Mesendoderm (in vitro differentiated cells): ENCODE measurements around the gene TTC34.
"Not testable (repeated sequence)": the region's sequence is repeated elsewhere in the genome, so short reads cannot be mapped to it uniquely, and the experiment has no call there.

Experiments
- DNase-seq: peaks from one replicate; pipeline ENCODE4 v3.0.0; 2013
- H2AK5ac ChIP-seq: 2 replicates; pipeline ENCODE4 v1.6.1; 2013; ENCODE audit warnings: low read length, inconsistent platforms
- H2BK120ac ChIP-seq: 2 replicates; pipeline ENCODE4 v1.6.1; 2013; ENCODE audit warnings: low read depth, mild to moderate bottlenecking, low read length, moderate library complexity, mixed read lengths
- H2BK15ac ChIP-seq: replicated peaks from 2 replicates; pipeline ENCODE4 v1.6.1; 2013; ENCODE audit warnings: low read depth, mild to moderate bottlenecking, moderate library complexity
- H2BK5ac ChIP-seq: 2 replicates; pipeline ENCODE4 v1.6.1; 2013; ENCODE audit warnings: low read length, inconsistent platforms
- H3K18ac ChIP-seq: 2 replicates; pipeline ENCODE4 v1.6.1; 2013; ENCODE audit warnings: mild to moderate bottlenecking, low read length, mixed read lengths
- H3K23ac ChIP-seq: one replicate; pipeline ENCODE4 v1.6.1; 2013; ENCODE audit warnings: low read length
- H3K27ac ChIP-seq: 2 replicates; pipeline ENCODE4 v1.5.1; 2013; ENCODE audit warnings: low read depth, mild to moderate bottlenecking, inconsistent platforms, low read length, moderate library complexity
- H3K27me3 ChIP-seq: 2 replicates; pipeline ENCODE4 v1.6.1; 2013; ENCODE audit warnings: low read length, control low read depth, mild to moderate bottlenecking, inconsistent platforms; ENCODE audit not compliant: insufficient read depth, poor library complexity
- H3K36me3 ChIP-seq: 2 replicates; pipeline ENCODE4 v1.6.1; 2013; ENCODE audit warnings: low read length, inconsistent platforms; ENCODE audit not compliant: control insufficient read depth, insufficient read depth
- H3K4ac ChIP-seq: one replicate; pipeline ENCODE4 v1.6.1; 2013; ENCODE audit warnings: low read depth, mild to moderate bottlenecking, low read length, moderate library complexity
- H3K4me1 ChIP-seq: 2 replicates; pipeline ENCODE4 v1.6.1; 2013; ENCODE audit warnings: low read depth, low read length, inconsistent platforms; ENCODE audit not compliant: control insufficient read depth
- H3K4me2 ChIP-seq: 2 replicates; pipeline ENCODE4 v1.6.1; 2013; ENCODE audit warnings: low read length
- H3K4me3 ChIP-seq: 2 replicates; pipeline ENCODE4 v1.5.1; 2013; ENCODE audit warnings: mild to moderate bottlenecking, low read length
- H3K56ac ChIP-seq: one replicate; pipeline ENCODE4 v1.6.1; 2013; ENCODE audit warnings: low read length
- H3K79me1 ChIP-seq: 2 replicates; pipeline ENCODE4 v1.6.1; 2013; ENCODE audit warnings: low read length, inconsistent platforms
- H3K79me2 ChIP-seq: 2 replicates; pipeline ENCODE4 v1.6.1; 2013; ENCODE audit warnings: mild to moderate bottlenecking, low read length; ENCODE audit not compliant: control insufficient read depth, insufficient read depth
- H3K9ac ChIP-seq: 2 replicates; pipeline ENCODE4 v1.6.1; 2013; ENCODE audit warnings: low read length, inconsistent platforms
- H4K5ac ChIP-seq: one replicate; pipeline ENCODE4 v1.6.1; 2013; ENCODE audit warnings: low read length
- H4K8ac ChIP-seq: one replicate; pipeline ENCODE4 v1.6.1; 2013; ENCODE audit warnings: low read depth, mild to moderate bottlenecking, control low read depth, low read length, moderate library complexity
- WGBS: extraction: QIAGEN DNeasy Blood & Tissue Kit; methylation state at CpG from one replicate; pipeline ENCODE4 v1.1.7; 2013; ENCODE audit warnings: low lambda C conversion rate, missing lambda C conversion rate; ENCODE audit not compliant: insufficient coverage; ENCODE audit errors: extremely low coverage; 5-methylcytosine and 5-hydroxymethylcytosine counted together

Gene TTC34

GRCh38 chr1:2752503-2752902, 49.0 kb downstream of the TTC34 start:
- H2BK5ac ChIP-seq, H3K18ac ChIP-seq, H3K79me2 ChIP-seq, H3K27ac ChIP-seq, H3K9ac ChIP-seq, H3K79me1 ChIP-seq, H2AK5ac ChIP-seq, H3K4ac ChIP-seq, H2BK120ac ChIP-seq, H3K4me3 ChIP-seq, H3K4me2 ChIP-seq, H4K8ac ChIP-seq, H2BK15ac ChIP-seq, H3K23ac ChIP-seq, H4K5ac ChIP-seq, DNase-seq, H3K4me1 ChIP-seq, H3K36me3 ChIP-seq, H3K27me3 ChIP-seq, H3K56ac ChIP-seq: not testable (repeated sequence)
- WGBS = no CpG with 5 or more reads among the region's 8 CpGs

GRCh38 chr1:2751866-2752265, 49.6 kb downstream of the TTC34 start:
- not testable (repeated sequence) for H2BK5ac ChIP-seq, DNase-seq, H3K4ac ChIP-seq, H3K4me1 ChIP-seq, H2AK5ac ChIP-seq, H3K9ac ChIP-seq, H3K79me1 ChIP-seq, H2BK120ac ChIP-seq, H3K23ac ChIP-seq, H3K4me2 ChIP-seq, H3K36me3 ChIP-seq, H3K18ac ChIP-seq, H3K27me3 ChIP-seq, H3K4me3 ChIP-seq, H2BK15ac ChIP-seq, H3K27ac ChIP-seq, H3K56ac ChIP-seq, H3K79me2 ChIP-seq, H4K5ac ChIP-seq, H4K8ac ChIP-seq
- no CpG with 5 or more reads among the region's 13 CpGs for WGBS

GRCh38 chr1:2750766-2751730, 50.4 kb downstream of the TTC34 start:
- DNase-seq, H4K5ac ChIP-seq, H3K4me2 ChIP-seq, H3K36me3 ChIP-seq, H2BK15ac ChIP-seq, H3K23ac ChIP-seq, H3K79me2 ChIP-seq, H3K27me3 ChIP-seq, H3K4ac ChIP-seq, H3K4me1 ChIP-seq, H4K8ac ChIP-seq, H2BK120ac ChIP-seq, H3K4me3 ChIP-seq, H3K18ac ChIP-seq, H3K27ac ChIP-seq, H3K79me1 ChIP-seq, H3K9ac ChIP-seq, H2BK5ac ChIP-seq, H3K56ac ChIP-seq, H2AK5ac ChIP-seq: not testable (repeated sequence)
- WGBS = no CpG with 5 or more reads among the region's 27 CpGs

GRCh38 chr1:2750041-2750680, 51.3 kb downstream of the TTC34 start:
- not testable (repeated sequence) for H4K5ac ChIP-seq, H3K4ac ChIP-seq, H3K4me3 ChIP-seq, H3K79me2 ChIP-seq, H2BK5ac ChIP-seq, H3K27me3 ChIP-seq, DNase-seq, H3K79me1 ChIP-seq, H2AK5ac ChIP-seq, H3K4me1 ChIP-seq, H3K36me3 ChIP-seq, H3K18ac ChIP-seq, H3K23ac ChIP-seq, H3K27ac ChIP-seq, H3K56ac ChIP-seq, H3K4me2 ChIP-seq, H2BK120ac ChIP-seq, H2BK15ac ChIP-seq, H3K9ac ChIP-seq, H4K8ac ChIP-seq
- WGBS = no CpG with 5 or more reads among the region's 14 CpGs

GRCh38 chr1:2748626-2749025, 52.9 kb downstream of the TTC34 start:
- H2BK15ac ChIP-seq, H2BK120ac ChIP-seq, H3K4me3 ChIP-seq, H3K4me1 ChIP-seq, H2BK5ac ChIP-seq, H3K79me1 ChIP-seq, H3K9ac ChIP-seq, H3K18ac ChIP-seq, H3K4me2 ChIP-seq, H4K8ac ChIP-seq, DNase-seq, H3K23ac ChIP-seq, H4K5ac ChIP-seq, H3K56ac ChIP-seq, H3K27me3 ChIP-seq, H2AK5ac ChIP-seq, H3K36me3 ChIP-seq, H3K79me2 ChIP-seq, H3K4ac ChIP-seq, H3K27ac ChIP-seq: not testable (repeated sequence)
- WGBS = no CpG with 5 or more reads among the region's 8 CpGs
